ENCODE results near the gene MCC.
A peak's percentile ranks its signal among the peaks of the same experiment; 100 is the strongest.

MCC gene

GRCh38 chr5:113266913-113267227, 221.4 kb downstream of the MCC start:
- TF ChIP-seq POLR2A (IDR thresholded peaks at IDR 0.05; ENCODE audit: low read depth, low read length): no peak
- FAIRE-seq: no peak

GRCh38 chr5:113266227-113266912, 221.9 kb downstream of the MCC start:
- no peak for FAIRE-seq
- no peak for TF ChIP-seq POLR2A (IDR thresholded peaks at IDR 0.05; ENCODE audit: low read depth, low read length)
- no peak for DNase-seq (ENCODE audit: insufficient read length, low spot score)

More at GRCh38 chr5:113266913-113267227, 221.4 kb downstream of the MCC start:
- DNase-seq (ENCODE audit: insufficient read length, low spot score): no peak

- DNase-seq (ENCODE audit: insufficient read length, low spot score) (no peak), FAIRE-seq (no peak)
- no peak for TF ChIP-seq POLR2A (IDR thresholded peaks at IDR 0.05; ENCODE audit: low read depth, low read length)
Measured at GRCh38 chr5:113265190-113265589, 223.1 kb downstream of the MCC start.

GRCh38 chr5:113264046-113264445, 224.2 kb downstream of the MCC start:
- FAIRE-seq (no peak), DNase-seq (ENCODE audit: insufficient read length, low spot score) (no peak)
- TF ChIP-seq POLR2A (IDR thresholded peaks at IDR 0.05; ENCODE audit: low read depth, low read length): no peak

- DNase-seq (ENCODE audit: insufficient read length, low spot score): no peak
- TF ChIP-seq POLR2A (IDR thresholded peaks at IDR 0.05; ENCODE audit: low read depth, low read length): no peak
- no peak for FAIRE-seq
Measured at GRCh38 chr5:113263545-113263944, 224.7 kb downstream of the MCC start.

GRCh38 chr5:113262674-113263073, 225.6 kb downstream of the MCC start:
- FAIRE-seq (no peak), DNase-seq (ENCODE audit: insufficient read length, low spot score) (no peak)
- TF ChIP-seq POLR2A (IDR thresholded peaks at IDR 0.05; ENCODE audit: low read depth, low read length): no peak

GRCh38 chr5:113259034-113259433, 229.2 kb downstream of the MCC start:
- DNase-seq (ENCODE audit: insufficient read length, low spot score) (no peak), FAIRE-seq (peak; percentile 69)
- TF ChIP-seq POLR2A (IDR thresholded peaks at IDR 0.05; ENCODE audit: low read depth, low read length): no peak

- DNase-seq (ENCODE audit: insufficient read length, low spot score): no peak
- no peak for FAIRE-seq
- no peak for TF ChIP-seq POLR2A (IDR thresholded peaks at IDR 0.05; ENCODE audit: low read depth, low read length)
Measured at GRCh38 chr5:113257545-113257944, 230.7 kb downstream of the MCC start.

- no peak for DNase-seq (ENCODE audit: insufficient read length, low spot score)
- no peak for TF ChIP-seq POLR2A (IDR thresholded peaks at IDR 0.05; ENCODE audit: low read depth, low read length)
- FAIRE-seq: no peak
Measured at GRCh38 chr5:113256671-113257452, 231.4 kb downstream of the MCC start.

- DNase-seq (ENCODE audit: insufficient read length, low spot score) (no peak), FAIRE-seq (no peak)
- no peak for TF ChIP-seq POLR2A (IDR thresholded peaks at IDR 0.05; ENCODE audit: low read depth, low read length)
Measured at GRCh38 chr5:113255579-113256386, 232.5 kb downstream of the MCC start.

GRCh38 chr5:113255105-113255504, 233.1 kb downstream of the MCC start:
- DNase-seq (ENCODE audit: insufficient read length, low spot score): no peak
- FAIRE-seq: no peak
- no peak for TF ChIP-seq POLR2A (IDR thresholded peaks at IDR 0.05; ENCODE audit: low read depth, low read length)

GRCh38 chr5:113253037-113253436, 235.2 kb downstream of the MCC start:
- no peak for FAIRE-seq
- DNase-seq (ENCODE audit: insufficient read length, low spot score): no peak
- TF ChIP-seq POLR2A (IDR thresholded peaks at IDR 0.05; ENCODE audit: low read depth, low read length): no peak

- DNase-seq (ENCODE audit: insufficient read length, low spot score) (no peak), FAIRE-seq (no peak)
- TF ChIP-seq POLR2A (IDR thresholded peaks at IDR 0.05; ENCODE audit: low read depth, low read length): no peak
Measured at GRCh38 chr5:113252066-113252465, 236.2 kb downstream of the MCC start.

- no peak for TF ChIP-seq POLR2A (IDR thresholded peaks at IDR 0.05; ENCODE audit: low read depth, low read length)
- FAIRE-seq: no peak
- no peak for DNase-seq (ENCODE audit: insufficient read length, low spot score)
Measured at GRCh38 chr5:113250341-113250953, 237.8 kb downstream of the MCC start.

Measured in H54 (cell line).